Neural progenitor cell (in vitro differentiated cells): ENCODE data around the gene ITPR2. TPM values are rescaled to one million over a fixed set of nuclear protein-coding genes. Genes with fewer than 3 reads are reported as not detected.

Experiments used
- DNase-seq: peaks from one replicate; pipeline ENCODE4 v3.0.0-alpha.2; 2016; ENCODE audit warnings: low spot score
- H2AFZ ChIP-seq: fragments of 200-600 bp; sonication (generic); replicated peaks from 2 replicates; pipeline ENCODE4 v1.6.1; 2016; ENCODE audit warnings: antibody characterized with exemption
- H3F3A ChIP-seq: fragments of 200-600 bp; sonication (generic); 2 replicates; pipeline ENCODE4 v1.6.1; 2016; ENCODE audit warnings: antibody characterized with exemption, low read depth
- H3K27ac ChIP-seq: fragments of 200-600 bp; sonication (generic); 2 replicates; pipeline ENCODE4 v1.5.1; 2016; ENCODE audit warnings: mild to moderate bottlenecking
- H3K27me3 ChIP-seq: fragments of 200-600 bp; sonication (generic); 2 replicates; pipeline ENCODE4 v1.6.1; 2016; ENCODE audit warnings: mild to moderate bottlenecking, moderate library complexity
- H3K36me3 ChIP-seq: fragments of 200-600 bp; sonication (generic); 2 replicates; pipeline ENCODE4 v1.5.1; 2016
- H3K4me1 ChIP-seq: fragments of 200-600 bp; sonication (generic); 2 replicates; pipeline ENCODE4 v1.6.1; 2016; ENCODE audit warnings: mixed run types
- H3K4me2 ChIP-seq: fragments of 200-600 bp; sonication (generic); 2 replicates; pipeline ENCODE4 v1.6.1; 2016
- H3K4me3 ChIP-seq: fragments of 200-600 bp; sonication (generic); 2 replicates; pipeline ENCODE4 v1.5.1; 2016
- H3K79me2 ChIP-seq: fragments of 200-600 bp; sonication (generic); 2 replicates; pipeline ENCODE4 v1.6.1; 2016; ENCODE audit warnings: low read depth
- H3K9ac ChIP-seq: fragments of 200-600 bp; sonication (generic); 2 replicates; pipeline ENCODE4 v1.6.1; 2016
- H3K9me3 ChIP-seq: fragments of 200-600 bp; sonication (generic); 2 replicates; pipeline ENCODE4 v1.5.1; 2016; ENCODE audit warnings: low read depth
- H4K20me1 ChIP-seq: fragments of 200-600 bp; sonication (generic); 2 replicates; pipeline ENCODE4 v1.6.1; 2016; ENCODE audit warnings: low read depth
- H3K27ac Mint-ChIP-seq: 3 replicates; pipeline ENCODE4 v1.8.0; 2021; ENCODE audit warnings: mixed read lengths
- H3K27me3 Mint-ChIP-seq: 2 replicates; pipeline ENCODE4 v1.8.0; 2022; ENCODE audit warnings: low read depth, mild to moderate bottlenecking, inconsistent platforms, moderate library complexity, mixed read lengths; ENCODE audit not compliant: insufficient read depth
- H3K36me3 Mint-ChIP-seq: 3 replicates; pipeline ENCODE4 v1.8.0; 2021; ENCODE audit warnings: mixed read lengths
- H3K4me1 Mint-ChIP-seq: 3 replicates; pipeline ENCODE4 v1.8.0; 2021; ENCODE audit warnings: mixed read lengths
- H3K4me3 Mint-ChIP-seq: 3 replicates; pipeline ENCODE4 v1.8.0; 2021; ENCODE audit warnings: mild to moderate bottlenecking, moderate library complexity, mixed read lengths
- H3K9me3 Mint-ChIP-seq: 3 replicates; pipeline ENCODE4 v1.8.0; 2020; ENCODE audit warnings: mixed read lengths
- CTCF ChIP-seq: fragments of 200-600 bp; sonication (generic); IDR thresholded peaks from 2 replicates; pipeline ENCODE4 v1.5.1; 2017; ENCODE audit warnings: antibody characterized with exemption, mild to moderate bottlenecking
- EZH2 ChIP-seq: fragments of 200-600 bp; sonication (generic); IDR thresholded peaks from 2 replicates; pipeline ENCODE4 v1.6.1; 2017; ENCODE audit warnings: antibody characterized with exemption, mild to moderate bottlenecking, moderate library complexity
- EZH2phosphoT487 ChIP-seq: fragments of 200-600 bp; sonication (generic); IDR thresholded peaks from 2 replicates; pipeline ENCODE4 v1.6.1; 2017; ENCODE audit warnings: antibody characterized with exemption
- total RNA-seq: library from RNA; depleted of rRNA; stranded (reverse); fragments of >200 nt; gene quantifications from 2 replicates; pipeline ENCODE4 v1.2.3, GENCODE V29; 2015; ENCODE audit warnings: low replicate concordance

The ITPR2 gene
- total RNA-seq, 1 donor from 2014 or later = 11.4 TPM

GRCh38 chr12:26807292-26807691 is 25.7 kb downstream of the ITPR2 start:
- Histone ChIP-seq H3K36me3 (no peaks in the 10 kb centered on the region), H4K20me1 (no peaks in the 10 kb centered on the region), H3K4me2 (no peak overlapping the region), H3F3A (no peaks in the 10 kb centered on the region), H3K9me3 (no peaks in the 10 kb centered on the region), H3K27me3 (no peaks in the 10 kb centered on the region), H3K9ac (no peak overlapping the region), H3K4me1 (no peaks in the 10 kb centered on the region), H2AFZ (no peak overlapping the region), H3K4me3 (no peak overlapping the region), H3K79me2 (no peaks in the 10 kb centered on the region), H3K27ac (no peak overlapping the region)
- H3K4me3 Mint-ChIP-seq = no peak overlapping the region
- peaks cover 5% of the 10 kb centered on the region for H3K4me1 Mint-ChIP-seq
- no peaks in the 10 kb centered on the region for H3K36me3 Mint-ChIP-seq
- DNase-seq = no peak
- H3K9me3 Mint-ChIP-seq = no peaks in the 10 kb centered on the region
- H3K27me3 Mint-ChIP-seq = no peaks in the 10 kb centered on the region
- TF ChIP-seq CTCF (no peak), EZH2 (no peak), EZH2phosphoT487 (no peak)
- H3K27ac Mint-ChIP-seq = no peak overlapping the region

- H3K4me1 Mint-ChIP-seq = peaks cover 5% of the 10 kb centered on the region
- H3K4me3 ChIP-seq = no peak overlapping the region
- no peaks in the 10 kb centered on the region for H3K36me3 ChIP-seq
- H3K4me3 Mint-ChIP-seq = no peak overlapping the region
- no peaks in the 10 kb centered on the region for H3K4me1 ChIP-seq
- H3K27me3 ChIP-seq = no peaks in the 10 kb centered on the region
- no peaks in the 10 kb centered on the region for H3K9me3 Mint-ChIP-seq
- H3K27ac ChIP-seq = no peak overlapping the region
- no peak for DNase-seq
- H3K79me2 ChIP-seq = no peaks in the 10 kb centered on the region
- no peak overlapping the region for H3K27ac Mint-ChIP-seq
- H3K4me2 ChIP-seq = no peak overlapping the region
- no peak overlapping the region for H3K9ac ChIP-seq
- no peaks in the 10 kb centered on the region for H4K20me1 ChIP-seq
- no peaks in the 10 kb centered on the region for H3K9me3 ChIP-seq
- no peaks in the 10 kb centered on the region for H3F3A ChIP-seq
- H3K36me3 Mint-ChIP-seq = no peaks in the 10 kb centered on the region
- TF ChIP-seq EZH2phosphoT487 (no peak), CTCF (no peak), EZH2 (no peak)
- no peaks in the 10 kb centered on the region for H3K27me3 Mint-ChIP-seq
- no peak overlapping the region for H2AFZ ChIP-seq
These were observed 26.4 kb downstream of the ITPR2 start for GRCh38 chr12:26806556-26806955.

GRCh38 chr12:26805401-26805971 is 27.5 kb downstream of the ITPR2 start:
- H3K27me3 Mint-ChIP-seq = no peaks in the 10 kb centered on the region
- no peaks in the 10 kb centered on the region for H3K9me3 Mint-ChIP-seq
- no peak overlapping the region for H3K27ac Mint-ChIP-seq
- Histone ChIP-seq H3K4me1 (no peaks in the 10 kb centered on the region), H4K20me1 (no peaks in the 10 kb centered on the region), H3K36me3 (no peaks in the 10 kb centered on the region), H3F3A (no peaks in the 10 kb centered on the region), H3K79me2 (no peaks in the 10 kb centered on the region), H3K9ac (no peak overlapping the region), H3K4me3 (no peak overlapping the region), H2AFZ (no peak overlapping the region), H3K27me3 (no peaks in the 10 kb centered on the region), H3K27ac (no peak overlapping the region), H3K4me2 (no peak overlapping the region), H3K9me3 (no peaks in the 10 kb centered on the region)
- peaks cover 3% of the 10 kb centered on the region for H3K4me1 Mint-ChIP-seq
- no peaks in the 10 kb centered on the region for H3K36me3 Mint-ChIP-seq
- no peak for TF ChIP-seq CTCF
- no peak overlapping the region for H3K4me3 Mint-ChIP-seq
- DNase-seq = no peak
